Cardiac fibroblast (primary cell): Measurements from ENCODE around the gene BCL2L14.
A peak's percentile ranks its signal among the peaks of the same experiment; 100 is the strongest.

Source experiments
- DNase-seq, 2 donors: peaks; one replicate each; pipeline versions ENCODE4 v3.0.0 to v3.0.0-alpha.2; 2010; ENCODE audit warnings: low read depth in 2 of 2
- H3K4me3 ChIP-seq, 2 donors: replicated peaks in 1 of 2; 1 replicate in 1 of 2; 2 replicates in 1 of 2; pipeline ENCODE4 v1.5.1; 2011; ENCODE audit warnings: low read depth in 2 of 2, low read length in 2 of 2, mild to moderate bottlenecking in 2 of 2, moderate library complexity in 1 of 2
- CTCF ChIP-seq: IDR thresholded peaks from one replicate; pipeline ENCODE4 v1.5.1; 2011; ENCODE audit warnings: low read depth, mild to moderate bottlenecking, low read length, inconsistent platforms

BCL2L14 gene

GRCh38 chr12:12072064-12072760 lies 1.5 kb downstream of the BCL2L14 start:
- DNase-seq: no peak
- no peak overlapping the region for H3K4me3 ChIP-seq
- no peak for TF ChIP-seq CTCF

- no peak overlapping the region for H3K4me3 ChIP-seq
- TF ChIP-seq CTCF: no peak
- DNase-seq: peak; percentile 39 to 66
Observed at GRCh38 chr12:12079291-12079690, 8.6 kb downstream of the BCL2L14 start.

GRCh38 chr12:12081836-12082497 lies 11.2 kb downstream of the BCL2L14 start:
- DNase-seq: peak; percentile 68 to 70
- no peak for TF ChIP-seq CTCF
- H3K4me3 ChIP-seq: no peak overlapping the region

GRCh38 chr12:12083688-12084087 lies 12.9 kb downstream of the BCL2L14 start:
- no peak for TF ChIP-seq CTCF
- no peak overlapping the region for H3K4me3 ChIP-seq
- DNase-seq: no peak

GRCh38 chr12:12086362-12086761 lies 15.6 kb downstream of the BCL2L14 start:
- TF ChIP-seq CTCF: no peak
- no peak for DNase-seq
- no peak overlapping the region for H3K4me3 ChIP-seq

- no peak for DNase-seq
- no peak overlapping the region for H3K4me3 ChIP-seq
- no peak for TF ChIP-seq CTCF
Observed at GRCh38 chr12:12086973-12087692, 16.4 kb downstream of the BCL2L14 start.
